ENCODE results near the gene FAM47E. TPM values are rescaled to one million over a fixed set of nuclear protein-coding genes. Genes with fewer than 3 reads are reported as not detected.
"Not testable (repeated sequence)": the region's sequence is repeated elsewhere in the genome, so short reads cannot be mapped to it uniquely, and the experiment has no call there.

The FAM47E gene
- total RNA-seq, 1 donor from 2014 or later: 0.49 TPM

DNA sequence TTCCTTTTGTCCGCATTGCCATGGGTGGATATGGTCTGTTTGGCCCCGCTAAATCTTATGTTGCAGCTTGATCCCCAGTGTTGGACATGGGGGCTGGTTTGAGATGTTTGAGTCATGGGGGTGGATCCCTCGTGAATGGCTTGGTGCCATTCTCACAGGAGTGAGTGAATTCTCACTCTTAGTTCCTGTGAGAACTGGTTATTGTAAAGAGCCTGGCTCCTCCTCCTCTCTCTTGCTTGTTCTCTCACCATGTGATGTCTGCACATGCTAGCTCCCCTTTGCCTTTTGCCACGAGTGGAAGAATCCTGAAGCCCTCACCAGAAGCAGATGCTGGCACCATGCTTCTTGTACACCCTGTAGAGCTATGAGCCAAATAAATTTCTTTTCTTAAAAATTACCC, 32.4 kb downstream of the FAM47E start:
- Histone ChIP-seq H3K36me3 (no peaks in the 10 kb centered on the region), H3K4me3 (no peak overlapping the region), H3K27ac (no peak overlapping the region), H3K27me3 (no peaks in the 10 kb centered on the region), H3K9me3 (no peaks in the 10 kb centered on the region), H3K4me1 (no peaks in the 10 kb centered on the region)
- intact Hi-C loops (cut with DNase I): no loop called here
- no peak for DNase-seq (ENCODE audit: extremely low spot score in 2 of 2)
- TF ChIP-seq POLR2A (IDR thresholded peaks at IDR 0.05): no peak
- no peak for TF ChIP-seq CTCF (IDR thresholded peaks at IDR 0.05)
- no peak for TF ChIP-seq POLR2AphosphoS5 (IDR thresholded peaks at IDR 0.05; ENCODE audit: insufficient read depth in 1 of 2, low read depth in 1 of 2)

GRCh38 chr4:76287811-76288210, 36.3 kb downstream of the FAM47E start:
- H3K9me3 ChIP-seq; H3K36me3 ChIP-seq; DNase-seq (ENCODE audit: extremely low spot score in 2 of 2); H3K4me1 ChIP-seq; H3K27me3 ChIP-seq; H3K4me3 ChIP-seq; intact Hi-C loops (cut with DNase I); H3K27ac ChIP-seq: not testable (repeated sequence)

DNA sequence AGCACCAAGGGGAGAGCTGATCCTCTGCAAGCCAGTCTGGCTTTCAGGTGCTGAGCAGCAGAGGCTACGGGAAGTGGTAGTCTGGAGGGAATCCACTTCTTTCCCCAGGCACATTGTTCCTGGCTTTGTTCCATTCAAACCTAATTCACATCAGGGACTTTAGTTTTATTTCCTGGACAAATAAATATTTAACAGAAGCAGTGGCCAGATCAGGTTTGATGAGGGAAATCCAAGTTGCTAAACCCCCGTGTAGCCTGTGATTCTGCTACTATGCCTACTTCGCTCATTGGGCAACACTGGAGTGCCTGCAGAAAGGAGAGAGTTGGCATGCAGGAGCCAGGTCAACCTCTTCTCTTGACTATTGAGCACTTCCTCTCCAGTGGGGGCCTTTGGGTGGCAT, 41.2 kb downstream of the FAM47E start:
- intact Hi-C loops (cut with DNase I): no loop called here
- no peak overlapping the region for H3K27ac ChIP-seq

GRCh38 chr4:76293772-76294171, 42.3 kb downstream of the FAM47E start:
- Histone ChIP-seq H3K27me3 (no peaks in the 10 kb centered on the region), H3K4me1 (no peaks in the 10 kb centered on the region), H3K36me3 (no peaks in the 10 kb centered on the region), H3K9me3 (no peaks in the 10 kb centered on the region), H3K4me3 (no peak overlapping the region), H3K27ac (no peak overlapping the region)
- intact Hi-C loops (cut with DNase I): no loop called here
- TF ChIP-seq CTCF (IDR thresholded peaks at IDR 0.05) (no peak), POLR2A (IDR thresholded peaks at IDR 0.05) (no peak), POLR2AphosphoS5 (IDR thresholded peaks at IDR 0.05; ENCODE audit: insufficient read depth in 1 of 2, low read depth in 1 of 2) (no peak)
- DNase-seq (ENCODE audit: extremely low spot score in 2 of 2): no peak

More for the DNA sequence above, 41.2 kb downstream of the FAM47E start:
- no peak for TF ChIP-seq CTCF (IDR thresholded peaks at IDR 0.05)
- TF ChIP-seq POLR2AphosphoS5 (IDR thresholded peaks at IDR 0.05; ENCODE audit: insufficient read depth in 1 of 2, low read depth in 1 of 2): no peak
- no peak for TF ChIP-seq POLR2A (IDR thresholded peaks at IDR 0.05)
- no peak overlapping the region for H3K4me3 ChIP-seq
- H3K27me3 ChIP-seq: no peaks in the 10 kb centered on the region
- no peak for DNase-seq (ENCODE audit: extremely low spot score in 2 of 2)
- no peaks in the 10 kb centered on the region for H3K4me1 ChIP-seq
- no peaks in the 10 kb centered on the region for H3K36me3 ChIP-seq
- no peaks in the 10 kb centered on the region for H3K9me3 ChIP-seq

GRCh38 chr4:76296286-76296820, 44.8 kb downstream of the FAM47E start:
- intact Hi-C loops (cut with DNase I): no loop called here
- TF ChIP-seq CTCF (IDR thresholded peaks at IDR 0.05): no peak
- no peak for TF ChIP-seq POLR2AphosphoS5 (IDR thresholded peaks at IDR 0.05; ENCODE audit: insufficient read depth in 1 of 2, low read depth in 1 of 2)
- TF ChIP-seq POLR2A (IDR thresholded peaks at IDR 0.05): no peak

More at GRCh38 chr4:76296286-76296820, 44.8 kb downstream of the FAM47E start:
- Histone ChIP-seq H3K4me1 (peaks cover 7% of the 10 kb centered on the region), H3K4me3 (no peak overlapping the region), H3K36me3 (no peaks in the 10 kb centered on the region), H3K9me3 (no peaks in the 10 kb centered on the region), H3K27ac (no peak overlapping the region), H3K27me3 (no peaks in the 10 kb centered on the region)
- DNase-seq (ENCODE audit: extremely low spot score in 2 of 2): no peak
